Common myeloid progenitor, CD34-positive (primary cell): ENCODE results near the gene ZNF594.
"Not testable (repeated sequence)": the region's sequence is repeated elsewhere in the genome, so short reads cannot be mapped to it uniquely, and the experiment has no call there.

Experiments
- CTCF ChIA-PET: fragments of 350-600 bp; sonication (Branson Sonifier 250); formaldehyde crosslinking; loops from one replicate; lab custom pipeline; 2021; ENCODE audit warnings: antibody characterized with exemption; lab: Charles Lee
- POLR2A ChIA-PET: fragments of 350-600 bp; sonication (Branson Sonifier 250); formaldehyde crosslinking; loops from one replicate; lab custom pipeline; 2021; ENCODE audit warnings: antibody characterized with exemption; lab: Charles Lee
- DNase-seq, 3 donors: peaks; one replicate each; pipeline versions ENCODE4 v3.0.0 to v3.0.0-alpha.2; 2013
- H3K27ac ChIP-seq, 2 experiments: 1 replicate in 1 of 2; 2 replicates in 1 of 2; pipeline ENCODE4 v1.7.0; 2013; ENCODE audit warnings: inconsistent platforms in 2 of 2, low read length in 2 of 2, mild to moderate bottlenecking in 2 of 2, low read depth in 1 of 2, moderate library complexity in 1 of 2; ENCODE audit not compliant: severe bottlenecking in 2 of 2, insufficient read depth in 1 of 2, poor library complexity in 1 of 2
- H3K27me3 ChIP-seq, 5 experiments: replicated peaks in 2 of 5; 1 replicate in 3 of 5; 2 replicates in 2 of 5; pipeline versions ENCODE4 v1.6.1 to v1.7.0; 2013; ENCODE audit warnings: low read length in 4 of 5, mild to moderate bottlenecking in 2 of 5, moderate library complexity in 2 of 5, inconsistent platforms in 1 of 5; ENCODE audit not compliant: insufficient read depth in 5 of 5, control insufficient read depth in 4 of 5
- H3K36me3 ChIP-seq, 4 experiments: 1 replicate in 2 of 4; 2 replicates in 2 of 4; pipeline versions ENCODE4 v1.6.1 to v1.7.0; 2013; ENCODE audit warnings: low read length in 3 of 4, control low read depth in 1 of 4, mild to moderate bottlenecking in 1 of 4; ENCODE audit not compliant: control insufficient read depth in 4 of 4, insufficient read depth in 4 of 4
- H3K4me1 ChIP-seq, 4 experiments: 1 replicate in 3 of 4; 2 replicates in 1 of 4; pipeline versions ENCODE4 v1.6.1 to v1.7.1; 2013; ENCODE audit warnings: low read length in 3 of 4, mild to moderate bottlenecking in 3 of 4, control low read depth in 1 of 4, inconsistent platforms in 1 of 4, moderate library complexity in 1 of 4; ENCODE audit not compliant: control insufficient read depth in 4 of 4, insufficient read depth in 4 of 4; ENCODE audit errors: control extremely low read depth in 1 of 4
- H3K4me3 ChIP-seq, 7 experiments: 1 replicate in 4 of 7; 2 replicates in 3 of 7; pipeline versions ENCODE4 v1.5.1 to v1.7.0; 2013; ENCODE audit warnings: mild to moderate bottlenecking in 7 of 7, low read length in 6 of 7, moderate library complexity in 6 of 7, inconsistent platforms in 2 of 7, low read depth in 2 of 7, control low read depth in 1 of 7; ENCODE audit not compliant: insufficient read depth in 4 of 7, control insufficient read depth in 1 of 7; ENCODE audit errors: extremely low read depth in 1 of 7
- H3K9me3 ChIP-seq, 5 experiments: 1 replicate in 4 of 5; 2 replicates in 1 of 5; pipeline versions ENCODE4 v1.6.1 to v1.7.1; 2013; ENCODE audit warnings: low read length in 4 of 5, mild to moderate bottlenecking in 2 of 5, inconsistent platforms in 1 of 5, low read depth in 1 of 5, moderate library complexity in 1 of 5; ENCODE audit not compliant: control insufficient read depth in 4 of 5, insufficient read depth in 2 of 5; ENCODE audit errors: control extremely low read depth in 1 of 5
- WGBS: methylation state at CpG from one replicate; pipeline ENCODE4 v1.1.5; 2013; ENCODE audit not compliant: insufficient coverage; 5-methylcytosine and 5-hydroxymethylcytosine counted together

ZNF594 gene

GRCh38 chr17:5135726-5136579, 55.7 kb downstream of the ZNF594 start:
- 84% methylated on average over 13 of the region's 14 CpGs for WGBS
- ChIA-PET CTCF (no interaction called here), POLR2A (no interaction called here)

DNA sequence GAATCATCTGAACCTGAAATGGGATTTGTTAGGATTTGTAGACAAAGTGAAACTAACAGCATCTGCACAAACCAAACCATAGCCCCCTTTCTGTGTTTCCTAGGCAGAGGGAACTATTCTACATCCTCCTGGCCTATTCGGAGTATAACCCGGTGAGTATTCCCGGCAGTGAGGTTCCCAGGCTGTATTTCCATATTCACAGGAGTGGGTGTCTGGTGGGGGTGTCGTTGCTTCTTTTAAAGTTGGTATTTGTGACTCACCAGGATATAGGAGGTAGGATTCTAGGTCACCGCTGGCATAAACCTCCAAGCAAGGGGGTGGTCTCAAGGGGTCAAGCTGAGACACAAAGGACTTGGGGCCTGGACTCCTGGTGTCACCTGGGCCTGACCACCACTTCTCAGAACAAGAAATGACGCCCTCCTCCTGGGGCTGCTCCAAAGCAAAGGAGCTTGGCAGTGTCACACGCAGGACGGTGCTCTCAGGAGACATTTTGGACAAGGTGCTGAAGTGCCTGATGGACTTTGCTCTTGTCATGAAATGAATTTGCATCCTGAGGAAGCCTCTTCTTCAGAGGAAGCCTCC, 56.4 kb downstream of the ZNF594 start:
- WGBS = 96% methylated on average over 6 of the region's 8 CpGs
- H3K4me3 ChIP-seq, H3K27ac ChIP-seq, POLR2A ChIA-PET, H3K36me3 ChIP-seq, DNase-seq, CTCF ChIA-PET, H3K4me1 ChIP-seq, H3K27me3 ChIP-seq, H3K9me3 ChIP-seq: not testable (repeated sequence)

More at GRCh38 chr17:5135726-5136579, 55.7 kb downstream of the ZNF594 start:
- Histone ChIP-seq H3K9me3 (no peaks in the 10 kb centered on the region), H3K4me1 (no peaks in the 10 kb centered on the region), H3K36me3 (no peaks in the 10 kb centered on the region), H3K27ac (no peak overlapping the region), H3K27me3 (peaks cover 0 to 1% (median 0%) of the 10 kb centered on the region in 5 experiments), H3K4me3 (no peak overlapping the region)
- no peak for DNase-seq

DNA sequence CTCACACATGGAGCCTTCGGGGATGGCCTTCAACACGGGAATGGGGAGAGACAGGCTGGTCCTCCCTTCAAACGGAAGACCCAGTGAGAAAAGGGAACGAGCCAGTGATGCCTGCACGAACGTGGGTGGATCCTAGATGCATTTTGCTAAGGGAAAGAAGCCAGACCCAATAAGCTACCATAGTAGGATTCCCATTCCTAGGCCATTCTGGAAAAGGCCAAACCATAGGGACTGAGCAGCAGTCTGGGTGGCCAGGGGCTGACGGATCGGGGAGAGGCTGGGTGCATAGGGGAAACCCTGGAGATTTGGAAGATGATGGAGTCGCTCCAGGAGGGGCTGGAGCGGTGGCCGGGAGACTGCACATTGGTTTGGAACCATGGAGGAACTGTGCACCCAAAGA, 57.1 kb downstream of the ZNF594 start:
- WGBS = 95% methylated on average over 11 of the region's 11 CpGs
- H3K27ac ChIP-seq, H3K27me3 ChIP-seq, H3K36me3 ChIP-seq, DNase-seq, CTCF ChIA-PET, H3K9me3 ChIP-seq, H3K4me3 ChIP-seq, POLR2A ChIA-PET, H3K4me1 ChIP-seq: not testable (repeated sequence)

DNA sequence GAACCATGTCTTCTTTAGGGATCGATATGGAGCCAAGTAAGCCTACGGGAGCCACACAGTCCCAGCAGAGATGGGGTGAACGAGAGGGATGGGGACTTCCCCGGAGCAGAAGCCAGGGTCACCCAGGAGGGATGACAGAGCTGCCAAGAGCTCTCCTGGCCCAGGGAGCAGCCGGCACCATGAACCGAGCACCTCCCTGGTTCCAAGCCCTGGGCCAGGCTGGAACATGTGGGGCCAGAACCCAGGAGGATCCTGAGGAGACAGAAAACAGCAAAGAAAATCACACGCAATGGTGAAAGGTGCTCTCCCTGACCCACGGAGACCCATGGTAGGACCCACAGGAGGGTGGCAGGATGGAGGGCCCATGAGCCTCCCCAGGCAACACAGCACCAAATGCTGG, 57.7 kb downstream of the ZNF594 start:
- 97% methylated on average over 6 of the region's 8 CpGs for WGBS
- H3K27ac ChIP-seq, H3K4me1 ChIP-seq, CTCF ChIA-PET, H3K9me3 ChIP-seq, DNase-seq, H3K27me3 ChIP-seq, H3K36me3 ChIP-seq, H3K4me3 ChIP-seq, POLR2A ChIA-PET: not testable (repeated sequence)

GRCh38 chr17:5133311-5133710, 58.4 kb downstream of the ZNF594 start:
- CTCF ChIA-PET = no interaction called here
- no peaks in the 10 kb centered on the region for H3K9me3 ChIP-seq
- no peaks in the 10 kb centered on the region for H3K4me1 ChIP-seq
- no peak for DNase-seq
- POLR2A ChIA-PET = no interaction called here
- WGBS = 100% methylated on average over 5 of the region's 8 CpGs
- no peak overlapping the region for H3K4me3 ChIP-seq
- H3K36me3 ChIP-seq = no peaks in the 10 kb centered on the region
- H3K27me3 ChIP-seq = peaks cover 0 to 1% (median 0%) of the 10 kb centered on the region in 5 experiments
- no peak overlapping the region for H3K27ac ChIP-seq

- DNase-seq, H3K27ac ChIP-seq, H3K4me3 ChIP-seq, H3K4me1 ChIP-seq, H3K36me3 ChIP-seq, H3K9me3 ChIP-seq, POLR2A ChIA-PET, H3K27me3 ChIP-seq, CTCF ChIA-PET: not testable (repeated sequence)
- WGBS = 91% methylated on average over 12 of the region's 15 CpGs
Measured at GRCh38 chr17:5132503-5133225, 59.0 kb downstream of the ZNF594 start.
